MM.1S (cell line): ENCODE measurements around the gene TFEB.

Experiments
- EZH2 ChIP-seq: fragments of 300-600 bp; sonication (generic); optimal IDR thresholded peaks from 2 replicates; pipeline ENCODE3; 2017; ENCODE audit warnings: low read depth, mild to moderate bottlenecking, antibody characterized with exemption, low read length, mixed read lengths
- TF ChIP-seq, protein P1 (sequence below): fragments of 300-600 bp; sonication (generic); IDR thresholded peaks from 2 replicates; pipeline ENCODE4 v1.5.1; 2016; ENCODE audit warnings: antibody characterized with exemption, low read length, mixed read lengths

DNA sequence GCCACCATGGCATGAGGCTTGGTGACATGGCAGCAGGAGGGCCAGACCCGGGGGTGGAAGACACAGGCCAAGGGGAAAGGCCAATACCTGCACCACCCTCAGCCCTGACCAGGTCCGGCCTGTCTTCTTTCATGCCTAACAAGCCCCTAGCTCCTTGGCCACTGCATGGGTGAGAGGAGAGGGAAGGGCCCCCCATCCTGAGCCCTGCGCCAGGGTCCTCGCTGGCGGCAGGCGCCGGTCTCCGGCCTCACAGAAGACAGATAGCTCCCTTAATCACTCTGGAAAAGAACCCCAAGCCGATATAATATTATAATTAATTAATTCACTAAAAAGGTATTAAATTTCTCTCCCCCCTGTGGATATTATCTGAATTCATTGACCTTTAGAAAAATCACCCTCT lies 55.7 kb downstream of the TFEB start:
- TF ChIP-seq, protein P1, sequence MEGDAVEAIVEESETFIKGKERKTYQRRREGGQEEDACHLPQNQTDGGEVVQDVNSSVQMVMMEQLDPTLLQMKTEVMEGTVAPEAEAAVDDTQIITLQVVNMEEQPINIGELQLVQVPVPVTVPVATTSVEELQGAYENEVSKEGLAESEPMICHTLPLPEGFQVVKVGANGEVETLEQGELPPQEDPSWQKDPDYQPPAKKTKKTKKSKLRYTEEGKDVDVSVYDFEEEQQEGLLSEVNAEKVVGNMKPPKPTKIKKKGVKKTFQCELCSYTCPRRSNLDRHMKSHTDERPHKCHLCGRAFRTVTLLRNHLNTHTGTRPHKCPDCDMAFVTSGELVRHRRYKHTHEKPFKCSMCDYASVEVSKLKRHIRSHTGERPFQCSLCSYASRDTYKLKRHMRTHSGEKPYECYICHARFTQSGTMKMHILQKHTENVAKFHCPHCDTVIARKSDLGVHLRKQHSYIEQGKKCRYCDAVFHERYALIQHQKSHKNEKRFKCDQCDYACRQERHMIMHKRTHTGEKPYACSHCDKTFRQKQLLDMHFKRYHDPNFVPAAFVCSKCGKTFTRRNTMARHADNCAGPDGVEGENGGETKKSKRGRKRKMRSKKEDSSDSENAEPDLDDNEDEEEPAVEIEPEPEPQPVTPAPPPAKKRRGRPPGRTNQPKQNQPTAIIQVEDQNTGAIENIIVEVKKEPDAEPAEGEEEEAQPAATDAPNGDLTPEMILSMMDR, result no peak
- TF ChIP-seq EZH2, result no peak
